ENCODE measurements around the gene KIF25.

- TF ChIP-seq CTCF (IDR thresholded peaks at IDR 0.05) = no peak
- no peak for TF ChIP-seq POLR2AphosphoS5 (IDR thresholded peaks at IDR 0.05; ENCODE audit: insufficient read depth in 1 of 2, low read depth in 1 of 2)
These were observed 744 bp downstream of the KIF25 start for GRCh38 chr6:167998215-167998614.

Measured in vagina (tissue), 2 donors.